SK-N-SH treated with all-trans-retinoic acid at 6 μM for 48 hours (cell line): ENCODE data around the gene PFDN2.

Source experiments
- ATAC-seq: fragments of 200-7000 bp; cut with Tn5 transposase; 3 replicates; pipeline ENCODE4 v1.9.1; 2020; ENCODE audit warnings: mild to moderate bottlenecking, moderate library complexity
- ARNTL ChIP-seq: fragments of 450-650 bp; formaldehyde crosslinking; IDR thresholded peaks from 2 replicates; pipeline ENCODE4 v1.5.0; 2020; ENCODE audit warnings: low read depth, mild to moderate bottlenecking, moderate library complexity, borderline replicate concordance
- BACH2 ChIP-seq: fragments of 250-450 bp; sonication (Bioruptor Pico); IDR thresholded peaks from 2 replicates; pipeline ENCODE4 v1.9.0; 2021; ENCODE audit warnings: mild to moderate bottlenecking, borderline replicate concordance
- CSDC2 ChIP-seq: fragments of 250-450 bp; sonication (Bioruptor Pico); IDR thresholded peaks from 2 replicates; pipeline ENCODE4 v1.5.0; 2020; ENCODE audit warnings: mild to moderate bottlenecking, moderate library complexity
- ESRRG ChIP-seq: fragments of 250-450 bp; sonication (Bioruptor Pico); IDR thresholded peaks from 2 replicates; pipeline ENCODE4 v1.6.1; 2021; ENCODE audit warnings: mild to moderate bottlenecking
- GLIS3 ChIP-seq: fragments of 250-450 bp; sonication (Bioruptor Pico); IDR thresholded peaks from 2 replicates; pipeline ENCODE4 v1.5.0; 2020; ENCODE audit warnings: mild to moderate bottlenecking, moderate library complexity
- ISL1 ChIP-seq: fragments of 250-450 bp; sonication (Bioruptor Pico); IDR thresholded peaks from 2 replicates; pipeline ENCODE4 v2.1.2; 2022; ENCODE audit warnings: mild to moderate bottlenecking, moderate library complexity
- OSR1 ChIP-seq: fragments of 250-450 bp; sonication (Bioruptor Pico); IDR thresholded peaks from 2 replicates; pipeline ENCODE4 v1.8.0; 2022; ENCODE audit warnings: moderate library complexity, mild to moderate bottlenecking, inconsistent platforms
- PPARA ChIP-seq: fragments of 250-450 bp; sonication (Bioruptor Pico); IDR thresholded peaks from 2 replicates; pipeline ENCODE4 v1.5.0; 2020; ENCODE audit warnings: mild to moderate bottlenecking, borderline replicate concordance
- RARB ChIP-seq: fragments of 250-450 bp; sonication (Bioruptor Pico); IDR thresholded peaks from 2 replicates; pipeline ENCODE4 v1.8.0; 2021; ENCODE audit warnings: mild to moderate bottlenecking, moderate library complexity
- SNAI2 ChIP-seq: fragments of 250-450 bp; sonication (Bioruptor Pico); IDR thresholded peaks from 2 replicates; pipeline ENCODE4 v1.5.0; 2020; ENCODE audit warnings: mild to moderate bottlenecking, moderate library complexity
- TOX ChIP-seq: fragments of 250-450 bp; sonication (Bioruptor Pico); IDR thresholded peaks from 2 replicates; pipeline ENCODE4 v1.8.0; 2021; ENCODE audit warnings: mild to moderate bottlenecking, moderate library complexity, borderline replicate concordance
- ZC3H10 ChIP-seq: fragments of 250-450 bp; sonication (Bioruptor Pico); IDR thresholded peaks from 2 replicates; pipeline ENCODE4 v1.5.1; 2021; ENCODE audit warnings: mild to moderate bottlenecking, moderate library complexity
- ZFP3 ChIP-seq: fragments of 250-450 bp; sonication (Bioruptor Pico); IDR thresholded peaks from 2 replicates; pipeline ENCODE4 v1.5.0; 2020; ENCODE audit warnings: mild to moderate bottlenecking, moderate library complexity
- ZNF565 ChIP-seq: fragments of 450-650 bp; formaldehyde crosslinking; conservative IDR thresholded peaks from 2 replicates; pipeline ENCODE4 v1.5.0; 2020; ENCODE audit warnings: low read depth, mild to moderate bottlenecking, moderate library complexity
- ZNF70 ChIP-seq: fragments of 450-650 bp; formaldehyde crosslinking; IDR thresholded peaks from 2 replicates; pipeline ENCODE4 v1.5.0; 2020; ENCODE audit warnings: mild to moderate bottlenecking, moderate library complexity
- ZNF8 ChIP-seq: fragments of 450-650 bp; formaldehyde crosslinking; IDR thresholded peaks from 2 replicates; pipeline ENCODE4 v1.5.0; 2020; ENCODE audit warnings: mild to moderate bottlenecking, moderate library complexity
- TF ChIP-seq, protein P1 (sequence below): fragments of 250-450 bp; sonication (Bioruptor Pico); IDR thresholded peaks from 2 replicates; pipeline ENCODE4 v1.5.0; 2020; ENCODE audit warnings: mild to moderate bottlenecking, moderate library complexity
- TF ChIP-seq, protein P2 (sequence below): fragments of 250-450 bp; sonication (Bioruptor Pico); IDR thresholded peaks from 2 replicates; pipeline ENCODE4 v1.5.1; 2020; ENCODE audit warnings: low read depth, mild to moderate bottlenecking, moderate library complexity
- TF ChIP-seq, protein P3 (sequence below): fragments of 250-450 bp; sonication (Bioruptor Pico); IDR thresholded peaks from 2 replicates; pipeline ENCODE4 v1.5.1; 2021; ENCODE audit warnings: mild to moderate bottlenecking, moderate library complexity
- TF ChIP-seq, protein P4 (sequence below): fragments of 250-450 bp; sonication (Bioruptor Pico); IDR thresholded peaks from 2 replicates; pipeline ENCODE4 v1.8.0; 2021; ENCODE audit warnings: low read depth, mild to moderate bottlenecking, moderate library complexity, borderline replicate concordance
- TF ChIP-seq, protein P5 (sequence below): fragments of 250-450 bp; sonication (Bioruptor Pico); IDR thresholded peaks from 2 replicates; pipeline ENCODE4 v1.8.0; 2020; ENCODE audit warnings: mild to moderate bottlenecking, moderate library complexity, borderline replicate concordance

PFDN2 gene

DNA sequence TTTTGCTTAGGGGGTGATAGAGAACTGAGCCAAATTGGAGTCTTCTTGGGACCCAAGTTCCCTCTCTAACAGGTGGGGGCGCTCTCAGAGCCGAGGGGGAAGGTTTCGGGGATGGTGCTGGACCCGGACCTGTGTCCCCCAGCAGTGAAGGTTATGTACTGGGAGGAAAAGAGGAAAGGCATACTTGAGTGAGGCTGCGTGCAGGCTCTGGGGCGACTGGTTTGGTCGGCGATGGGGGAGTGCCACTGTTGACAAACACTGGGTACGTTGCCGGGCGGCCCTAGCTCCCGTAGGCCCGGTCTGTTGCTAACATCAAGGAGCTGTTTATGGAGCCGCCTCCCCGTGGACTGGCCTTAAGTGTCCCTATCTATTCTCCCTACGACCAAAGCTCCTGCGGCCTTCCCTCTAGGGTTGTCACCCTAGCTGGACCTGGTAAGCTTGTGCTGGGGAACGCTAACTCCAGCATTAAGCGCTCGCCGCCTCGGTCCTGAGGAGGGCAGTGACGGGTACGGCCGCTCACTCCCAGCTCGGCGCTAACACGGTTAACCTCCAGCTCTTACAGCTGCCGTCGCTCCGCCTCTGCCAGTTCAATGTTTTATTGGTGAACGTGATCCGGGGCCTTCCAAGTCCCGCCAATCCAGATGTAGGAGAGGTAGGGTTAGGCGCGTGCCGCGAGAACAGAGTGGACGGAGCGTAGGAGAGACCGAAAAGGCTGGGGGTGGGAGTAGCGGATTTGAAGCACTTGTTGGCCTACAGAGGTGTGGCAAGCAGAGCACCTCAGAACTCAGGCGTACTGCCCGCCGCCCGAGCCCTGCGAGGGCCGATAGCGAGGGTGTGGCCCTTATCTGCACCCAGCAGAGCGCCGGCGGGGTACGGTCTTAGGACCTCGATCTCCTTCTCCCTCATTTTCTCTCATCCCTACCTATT lies 48.2 kb upstream of the PFDN2 start, which contains the start of gene PPOX:
Gene PPOX (plus strand): TSS at position 685 of the 927 bp plus-strand sequence. CDS start 422 bp downstream, outside the sequence.
- TF ChIP-seq, protein P1, sequence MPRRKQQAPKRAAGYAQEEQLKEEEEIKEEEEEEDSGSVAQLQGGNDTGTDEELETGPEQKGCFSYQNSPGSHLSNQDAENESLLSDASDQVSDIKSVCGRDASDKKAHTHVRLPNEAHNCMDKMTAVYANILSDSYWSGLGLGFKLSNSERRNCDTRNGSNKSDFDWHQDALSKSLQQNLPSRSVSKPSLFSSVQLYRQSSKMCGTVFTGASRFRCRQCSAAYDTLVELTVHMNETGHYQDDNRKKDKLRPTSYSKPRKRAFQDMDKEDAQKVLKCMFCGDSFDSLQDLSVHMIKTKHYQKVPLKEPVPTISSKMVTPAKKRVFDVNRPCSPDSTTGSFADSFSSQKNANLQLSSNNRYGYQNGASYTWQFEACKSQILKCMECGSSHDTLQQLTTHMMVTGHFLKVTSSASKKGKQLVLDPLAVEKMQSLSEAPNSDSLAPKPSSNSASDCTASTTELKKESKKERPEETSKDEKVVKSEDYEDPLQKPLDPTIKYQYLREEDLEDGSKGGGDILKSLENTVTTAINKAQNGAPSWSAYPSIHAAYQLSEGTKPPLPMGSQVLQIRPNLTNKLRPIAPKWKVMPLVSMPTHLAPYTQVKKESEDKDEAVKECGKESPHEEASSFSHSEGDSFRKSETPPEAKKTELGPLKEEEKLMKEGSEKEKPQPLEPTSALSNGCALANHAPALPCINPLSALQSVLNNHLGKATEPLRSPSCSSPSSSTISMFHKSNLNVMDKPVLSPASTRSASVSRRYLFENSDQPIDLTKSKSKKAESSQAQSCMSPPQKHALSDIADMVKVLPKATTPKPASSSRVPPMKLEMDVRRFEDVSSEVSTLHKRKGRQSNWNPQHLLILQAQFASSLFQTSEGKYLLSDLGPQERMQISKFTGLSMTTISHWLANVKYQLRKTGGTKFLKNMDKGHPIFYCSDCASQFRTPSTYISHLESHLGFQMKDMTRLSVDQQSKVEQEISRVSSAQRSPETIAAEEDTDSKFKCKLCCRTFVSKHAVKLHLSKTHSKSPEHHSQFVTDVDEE (CRISPR knock-in tag) = no peak
- TF ChIP-seq BACH2 (no peak), SNAI2 (CRISPR knock-in tag) (no peak), ARNTL (CRISPR knock-in tag) (no peak), OSR1 (CRISPR knock-in tag) (no peak), PPARA (CRISPR knock-in tag) (no peak), RARB (no peak), ISL1 (CRISPR knock-in tag) (no peak), TOX (CRISPR knock-in tag) (no peak), ZFP3 (CRISPR knock-in tag) (no peak), ESRRG (CRISPR knock-in tag) (no peak), ZNF70 (CRISPR knock-in tag) (no peak), GLIS3 (CRISPR knock-in tag) (no peak), ZNF565 (CRISPR knock-in tag) (no peak), CSDC2 (CRISPR knock-in tag) (no peak), ZC3H10 (CRISPR knock-in tag) (no peak; the same call in 1 of the 2 replicates)
- TF ChIP-seq, protein P2, sequence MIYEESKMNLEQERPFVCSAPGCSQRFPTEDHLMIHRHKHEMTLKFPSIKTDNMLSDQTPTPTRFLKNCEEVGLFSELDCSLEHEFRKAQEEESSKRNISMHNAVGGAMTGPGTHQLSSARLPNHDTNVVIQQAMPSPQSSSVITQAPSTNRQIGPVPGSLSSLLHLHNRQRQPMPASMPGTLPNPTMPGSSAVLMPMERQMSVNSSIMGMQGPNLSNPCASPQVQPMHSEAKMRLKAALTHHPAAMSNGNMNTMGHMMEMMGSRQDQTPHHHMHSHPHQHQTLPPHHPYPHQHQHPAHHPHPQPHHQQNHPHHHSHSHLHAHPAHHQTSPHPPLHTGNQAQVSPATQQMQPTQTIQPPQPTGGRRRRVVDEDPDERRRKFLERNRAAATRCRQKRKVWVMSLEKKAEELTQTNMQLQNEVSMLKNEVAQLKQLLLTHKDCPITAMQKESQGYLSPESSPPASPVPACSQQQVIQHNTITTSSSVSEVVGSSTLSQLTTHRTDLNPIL (CRISPR knock-in tag) = no peak
- TF ChIP-seq, protein P3, sequence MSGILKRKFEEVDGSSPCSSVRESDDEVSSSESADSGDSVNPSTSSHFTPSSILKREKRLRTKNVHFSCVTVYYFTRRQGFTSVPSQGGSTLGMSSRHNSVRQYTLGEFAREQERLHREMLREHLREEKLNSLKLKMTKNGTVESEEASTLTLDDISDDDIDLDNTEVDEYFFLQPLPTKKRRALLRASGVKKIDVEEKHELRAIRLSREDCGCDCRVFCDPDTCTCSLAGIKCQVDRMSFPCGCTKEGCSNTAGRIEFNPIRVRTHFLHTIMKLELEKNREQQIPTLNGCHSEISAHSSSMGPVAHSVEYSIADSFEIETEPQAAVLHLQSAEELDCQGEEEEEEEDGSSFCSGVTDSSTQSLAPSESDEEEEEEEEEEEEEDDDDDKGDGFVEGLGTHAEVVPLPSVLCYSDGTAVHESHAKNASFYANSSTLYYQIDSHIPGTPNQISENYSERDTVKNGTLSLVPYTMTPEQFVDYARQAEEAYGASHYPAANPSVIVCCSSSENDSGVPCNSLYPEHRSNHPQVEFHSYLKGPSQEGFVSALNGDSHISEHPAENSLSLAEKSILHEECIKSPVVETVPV (CRISPR knock-in tag) = no peak
- TF ChIP-seq, protein P4, sequence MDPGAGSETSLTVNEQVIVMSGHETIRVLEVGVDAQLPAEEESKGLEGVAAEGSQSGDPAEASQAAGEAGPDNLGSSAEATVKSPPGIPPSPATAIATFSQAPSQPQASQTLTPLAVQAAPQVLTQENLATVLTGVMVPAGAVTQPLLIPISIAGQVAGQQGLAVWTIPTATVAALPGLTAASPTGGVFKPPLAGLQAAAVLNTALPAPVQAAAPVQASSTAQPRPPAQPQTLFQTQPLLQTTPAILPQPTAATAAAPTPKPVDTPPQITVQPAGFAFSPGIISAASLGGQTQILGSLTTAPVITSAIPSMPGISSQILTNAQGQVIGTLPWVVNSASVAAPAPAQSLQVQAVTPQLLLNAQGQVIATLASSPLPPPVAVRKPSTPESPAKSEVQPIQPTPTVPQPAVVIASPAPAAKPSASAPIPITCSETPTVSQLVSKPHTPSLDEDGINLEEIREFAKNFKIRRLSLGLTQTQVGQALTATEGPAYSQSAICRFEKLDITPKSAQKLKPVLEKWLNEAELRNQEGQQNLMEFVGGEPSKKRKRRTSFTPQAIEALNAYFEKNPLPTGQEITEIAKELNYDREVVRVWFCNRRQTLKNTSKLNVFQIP (CRISPR knock-in tag) = no peak
- TF ChIP-seq, protein P5, sequence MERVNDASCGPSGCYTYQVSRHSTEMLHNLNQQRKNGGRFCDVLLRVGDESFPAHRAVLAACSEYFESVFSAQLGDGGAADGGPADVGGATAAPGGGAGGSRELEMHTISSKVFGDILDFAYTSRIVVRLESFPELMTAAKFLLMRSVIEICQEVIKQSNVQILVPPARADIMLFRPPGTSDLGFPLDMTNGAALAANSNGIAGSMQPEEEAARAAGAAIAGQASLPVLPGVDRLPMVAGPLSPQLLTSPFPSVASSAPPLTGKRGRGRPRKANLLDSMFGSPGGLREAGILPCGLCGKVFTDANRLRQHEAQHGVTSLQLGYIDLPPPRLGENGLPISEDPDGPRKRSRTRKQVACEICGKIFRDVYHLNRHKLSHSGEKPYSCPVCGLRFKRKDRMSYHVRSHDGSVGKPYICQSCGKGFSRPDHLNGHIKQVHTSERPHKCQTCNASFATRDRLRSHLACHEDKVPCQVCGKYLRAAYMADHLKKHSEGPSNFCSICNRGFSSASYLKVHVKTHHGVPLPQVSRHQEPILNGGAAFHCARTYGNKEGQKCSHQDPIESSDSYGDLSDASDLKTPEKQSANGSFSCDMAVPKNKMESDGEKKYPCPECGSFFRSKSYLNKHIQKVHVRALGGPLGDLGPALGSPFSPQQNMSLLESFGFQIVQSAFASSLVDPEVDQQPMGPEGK (CRISPR knock-in tag) = no peak
- ATAC-seq = peak; percentile 96

DNA sequence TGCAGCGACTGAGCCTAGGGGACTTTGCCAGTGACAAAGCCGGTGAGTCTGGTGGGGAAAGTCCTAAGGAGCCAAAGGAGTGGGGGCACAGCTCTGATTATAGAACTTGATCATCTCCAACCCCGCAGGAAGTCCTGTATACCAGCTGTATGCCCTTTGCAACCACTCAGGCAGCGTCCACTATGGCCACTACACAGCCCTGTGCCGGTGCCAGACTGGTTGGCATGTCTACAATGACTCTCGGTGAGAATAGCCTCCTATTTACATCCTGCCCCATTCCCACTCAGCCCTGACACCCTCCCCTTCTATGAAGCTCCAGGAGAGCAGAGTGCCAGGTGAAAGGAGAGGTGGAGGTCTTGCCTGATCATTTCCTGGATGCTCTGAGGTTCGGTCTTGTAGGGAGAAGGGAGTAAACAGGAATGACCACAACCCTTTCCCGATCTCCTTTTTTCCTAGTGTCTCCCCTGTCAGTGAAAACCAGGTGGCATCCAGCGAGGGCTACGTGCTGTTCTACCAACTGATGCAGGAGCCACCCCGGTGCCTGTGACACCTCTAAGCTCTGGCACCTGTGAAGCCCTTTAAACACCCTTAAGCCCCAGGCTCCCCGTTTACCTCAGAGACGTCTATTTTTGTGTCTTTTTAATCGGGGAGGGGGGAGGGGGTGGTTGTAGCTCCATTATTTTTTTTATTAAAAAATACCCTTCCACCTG lies 47.2 kb upstream of the PFDN2 start:
- ATAC-seq = no peak
- TF ChIP-seq, protein P4 (CRISPR knock-in tag) = no peak
- TF ChIP-seq OSR1 (CRISPR knock-in tag) (no peak), ZC3H10 (CRISPR knock-in tag) (no peak), ZNF8 (CRISPR knock-in tag) (no peak), CSDC2 (CRISPR knock-in tag) (no peak), ZNF70 (CRISPR knock-in tag) (no peak), GLIS3 (CRISPR knock-in tag) (no peak), RARB (no peak), SNAI2 (CRISPR knock-in tag) (no peak), ISL1 (CRISPR knock-in tag) (no peak)
- TF ChIP-seq, protein P3 (CRISPR knock-in tag) = no peak
- TF ChIP-seq, protein P2 (CRISPR knock-in tag) = no peak
